Liver (tissue), 10 donors: Measurements from ENCODE around the gene FAM184A. TPM values are rescaled to one million over a fixed set of nuclear protein-coding genes. Genes with fewer than 3 reads are reported as not detected.

Experiments
- DNase-seq: peaks from one replicate; pipeline ENCODE4 v3.0.0-alpha.2; 2017; ENCODE audit warnings: low spot score
- H3K27ac ChIP-seq, 2 donors: one replicate each; pipeline ENCODE4 v1.7.0; 2013; ENCODE audit warnings: inconsistent platforms in 2 of 2, low read length in 2 of 2, control low read depth in 1 of 2, low read depth in 1 of 2, mild to moderate bottlenecking in 1 of 2
- H3K27me3 ChIP-seq, 4 donors: one replicate each; pipeline versions ENCODE4 v1.6.1 to v1.7.0; 2013; ENCODE audit warnings: low read length in 3 of 4, inconsistent platforms in 1 of 4, mild to moderate bottlenecking in 1 of 4, moderate library complexity in 1 of 4; ENCODE audit not compliant: control insufficient read depth in 4 of 4, insufficient read depth in 4 of 4
- H3K36me3 ChIP-seq, 4 donors: one replicate each; pipeline versions ENCODE4 v1.6.1 to v1.7.0; 2013; ENCODE audit warnings: low read length in 3 of 4, mild to moderate bottlenecking in 3 of 4, low read depth in 1 of 4, moderate library complexity in 1 of 4; ENCODE audit not compliant: control insufficient read depth in 4 of 4, insufficient read depth in 3 of 4
- H3K4me1 ChIP-seq, 4 donors: one replicate each; pipeline versions ENCODE4 v1.6.1 to v1.7.0; 2013; ENCODE audit warnings: low read length in 3 of 4, mild to moderate bottlenecking in 3 of 4, moderate library complexity in 1 of 4; ENCODE audit not compliant: control insufficient read depth in 4 of 4, insufficient read depth in 4 of 4
- H3K4me3 ChIP-seq, 3 donors: one replicate each; pipeline versions ENCODE4 v1.6.1 to v1.7.0; 2013; ENCODE audit warnings: low read length in 3 of 3, control low read depth in 1 of 3, low read depth in 1 of 3, mild to moderate bottlenecking in 1 of 3
- H3K9ac ChIP-seq, 2 donors: one replicate each; pipeline ENCODE4 v1.7.0; 2013; ENCODE audit warnings: low read length in 2 of 2, mild to moderate bottlenecking in 2 of 2, moderate library complexity in 2 of 2, control low read depth in 1 of 2, low read depth in 1 of 2
- H3K9me3 ChIP-seq, 4 donors: one replicate each; pipeline versions ENCODE4 v1.6.1 to v1.7.0; 2013; ENCODE audit warnings: low read length in 3 of 4; ENCODE audit not compliant: control insufficient read depth in 4 of 4
- ATF3 ChIP-seq: IDR thresholded peaks from 2 replicates; pipeline ENCODE4 v1.6.1; 2016; ENCODE audit warnings: antibody characterized with exemption
- HNF4A ChIP-seq, 2 donors: conservative IDR thresholded peaks; 2 replicates each; pipeline ENCODE4 v1.6.1; 2016; ENCODE audit warnings: antibody characterized with exemption in 2 of 2, mild to moderate bottlenecking in 2 of 2
- JUND ChIP-seq, 2 donors: IDR thresholded peaks; 2 replicates each; pipeline ENCODE4 v1.6.1; 2016; ENCODE audit warnings: antibody characterized with exemption in 2 of 2
- RAD21 ChIP-seq, 2 donors: IDR thresholded peaks; 2 replicates each; pipeline ENCODE4 v1.6.1; 2016; ENCODE audit warnings: antibody characterized with exemption in 2 of 2, mild to moderate bottlenecking in 2 of 2
- ZBTB33 ChIP-seq: IDR thresholded peaks from 2 replicates; pipeline ENCODE4 v1.6.1; 2016; ENCODE audit warnings: antibody characterized with exemption
- WGBS: extraction: QIAGEN DNeasy Blood & Tissue Kit; methylation state at CpG from one replicate; pipeline ENCODE4 v1.1.7; 2013; 5-methylcytosine and 5-hydroxymethylcytosine counted together
- polyA plus RNA-seq, 2 donors: library from polyadenylated mRNA; stranded (reverse) in 1 of 2; unstranded in 1 of 2; fragments of 200-250 nt in 1 of 2; fragments of >200 nt in 1 of 2; fragmentation: Nextera tagmentation in 1 of 2; extraction: Ambion mirVana in 1 of 2; gene quantifications; one replicate each; pipeline versions ENCODE4 v1.2.1 to v1.2.3, GENCODE V29; 2013 to 2015
- small RNA-seq: library from RNA; depleted of rRNA; stranded (forward); fragments of <200 nt; gene quantifications from one replicate; pipeline ENCODE3, GENCODE V24; 2014
- total RNA-seq, 2 donors: library from RNA; depleted of rRNA; stranded (reverse); fragments of >200 nt; gene quantifications; one replicate each; pipeline ENCODE4 v1.2.3, GENCODE V29; 2014
- donor health status: healthy.
- donor health status: healthy.
- donor health status: healthy.
- donor health status: healthy.
- donor health status: healthy.

Gene FAM184A
- total and polyA plus RNA-seq, 4 donors, result 1.0 to 7.4 (median 4.0) TPM

GRCh38 chr6:118912646-118913045, 165.8 kb downstream of the FAM184A start:
- H3K36me3 ChIP-seq, result peaks cover 5 to 53% (median 37%) of the 10 kb centered on the region in 4 donors
- no peak overlapping the region for H3K27ac ChIP-seq

More at GRCh38 chr6:118912646-118913045, 165.8 kb downstream of the FAM184A start:
- TF ChIP-seq HNF4A (conservative IDR thresholded peaks at IDR 0.05) (no peak), ZBTB33 (no peak), ATF3 (no peak), RAD21 (IDR thresholded peaks at IDR 0.05) (no peak), JUND (IDR thresholded peaks at IDR 0.05) (no peak)
- Histone ChIP-seq H3K4me1 (peaks cover 0 to 3% (median 0%) of the 10 kb centered on the region in 4 donors), H3K9ac (no peak overlapping the region), H3K4me3 (no peak overlapping the region), H3K27me3 (no peaks in the 10 kb centered on the region), H3K9me3 (no peaks in the 10 kb centered on the region)
- DNase-seq, result no peak
- 94% methylated on average over 5 of the region's 5 CpGs for WGBS

Small RNA genes within 50 kb of the gene (small RNA-seq; reads per million reads assigned to genes)
- gene MIR548B (0.18 reads per million), gene RF00019 (not detected)

Other genes starting within 250 kb of the FAM184A start
- 10 to 100 TPM in 1 of 2 donors, 1 to 10 TPM in 1; 5.6 to 27.0 TPM for gene ASF1A, start 184.5 kb downstream of the FAM184A start, total RNA-seq
- gene ASF1A, start 184.5 kb downstream of the FAM184A start, polyA plus RNA-seq, result 1 to 10 TPM; 7.0 to 7.4 TPM
- gene MCM9, start 143.5 kb downstream of the FAM184A start, total RNA-seq, result 10 to 100 TPM; 10.9 to 17.4 TPM
- gene MCM9, start 143.5 kb downstream of the FAM184A start, polyA plus RNA-seq, result 1 to 10 TPM; 3.6 to 6.5 TPM